GM21717 (cell line): ENCODE data around the gene AFG3L2.

Experiments used
- ATAC-seq: cut with Tn5 transposase; IDR thresholded peaks from one replicate; pipeline ENCODE4 v1.9.1; 2021; ENCODE audit warnings: mild to moderate bottlenecking, moderate library complexity; ENCODE audit not compliant: unreplicated experiment

AFG3L2 gene

DNA sequence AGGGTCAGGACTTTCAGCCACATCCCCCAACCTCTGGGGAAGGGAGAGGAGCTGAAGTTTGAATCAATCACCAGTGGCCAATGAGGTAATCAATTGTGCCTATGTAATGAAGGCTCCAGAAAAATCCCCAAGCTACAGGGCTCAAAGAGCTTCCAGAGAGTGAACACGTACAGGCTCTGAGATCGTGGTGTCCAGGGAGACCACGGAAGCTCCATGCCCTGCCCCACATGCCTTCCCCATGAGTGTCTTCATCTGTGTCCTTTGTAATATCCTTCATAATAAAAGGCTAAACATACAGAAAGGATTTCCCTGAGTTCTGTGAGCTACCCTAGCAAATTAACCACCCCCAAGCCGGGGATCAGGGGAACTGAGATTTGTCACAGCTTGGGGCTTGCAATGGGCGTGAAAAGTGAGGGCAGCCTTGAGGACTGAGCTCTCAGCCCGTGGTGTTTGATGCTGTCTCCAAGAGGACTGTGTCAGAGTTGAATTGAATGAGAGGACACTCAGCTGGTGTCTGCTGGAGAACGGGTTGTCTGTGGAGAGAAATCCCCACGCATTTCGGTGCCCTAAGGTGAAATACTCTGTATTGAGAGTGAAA lies 94.5 kb downstream of the AFG3L2 start:
- ATAC-seq: no peak

DNA sequence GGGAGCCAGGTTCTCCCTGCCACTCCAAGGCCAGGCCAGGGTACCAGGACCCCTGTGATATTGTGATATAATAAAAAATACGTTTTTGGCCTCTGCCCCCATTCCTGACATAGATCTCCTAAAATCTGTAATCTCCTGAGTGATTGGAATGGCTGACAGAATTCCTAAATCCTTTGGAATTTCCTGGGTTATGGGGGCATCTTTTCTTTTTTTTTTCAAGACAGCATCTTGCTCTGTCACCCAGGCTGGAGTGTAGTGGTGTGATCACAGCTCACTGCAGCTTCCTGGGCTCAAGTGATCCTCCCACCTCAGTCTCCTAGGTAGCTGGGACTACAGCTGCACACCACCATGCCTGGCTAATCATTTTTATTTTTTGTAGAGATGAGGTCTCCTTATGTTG lies 95.2 kb downstream of the AFG3L2 start:
- ATAC-seq: no peak

DNA sequence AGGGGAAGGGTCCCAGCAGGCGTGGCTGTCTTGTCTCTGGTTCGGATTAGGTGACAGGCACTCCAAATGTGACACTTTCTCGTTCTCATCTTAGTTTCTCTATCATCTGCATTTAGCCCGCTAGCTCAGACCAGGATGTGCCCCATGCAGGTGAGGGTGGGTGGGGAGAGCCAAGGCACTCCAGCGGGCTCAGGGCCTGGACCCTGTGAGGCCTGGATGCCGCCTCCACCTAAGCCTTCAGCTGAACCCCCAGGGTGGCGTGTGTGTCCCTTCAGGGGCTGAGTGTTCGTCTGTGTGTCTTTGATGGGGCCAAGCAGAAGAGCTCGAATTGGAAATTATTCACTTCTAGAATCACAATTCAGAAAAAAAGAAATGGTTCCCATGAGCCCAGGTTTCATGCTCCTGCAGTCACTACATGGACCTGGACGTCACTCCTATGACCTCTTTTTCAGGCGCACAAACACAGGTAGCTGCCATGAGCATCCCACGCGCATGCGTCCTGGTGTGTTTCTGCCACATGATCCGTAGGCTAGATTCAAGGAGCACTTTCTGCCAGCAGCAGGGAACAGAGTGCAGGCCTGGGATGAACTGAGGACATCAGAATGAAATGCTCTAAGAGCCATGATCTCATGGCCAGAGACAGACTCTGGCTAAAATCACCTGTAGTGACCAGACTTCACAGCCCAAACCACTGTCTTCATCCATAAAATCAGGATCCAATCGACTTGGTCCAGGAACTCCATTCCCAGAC lies 97.1 kb downstream of the AFG3L2 start:
- ATAC-seq: no peak
